Common myeloid progenitor, CD34-positive (primary cell): ENCODE measurements around the gene PTCD3. TPM values are rescaled to one million over a fixed set of nuclear protein-coding genes. Genes with fewer than 3 reads are reported as not detected.
A peak's percentile ranks its signal among the peaks of the same experiment; 100 is the strongest.

Source experiments
- CTCF ChIA-PET: fragments of 350-600 bp; sonication (Branson Sonifier 250); formaldehyde crosslinking; loops from one replicate; lab custom pipeline; 2021; ENCODE audit warnings: antibody characterized with exemption; lab: Charles Lee
- POLR2A ChIA-PET: fragments of 350-600 bp; sonication (Branson Sonifier 250); formaldehyde crosslinking; loops from one replicate; lab custom pipeline; 2021; ENCODE audit warnings: antibody characterized with exemption; lab: Charles Lee
- DNase-seq, 3 donors: peaks; one replicate each; pipeline versions ENCODE4 v3.0.0 to v3.0.0-alpha.2; 2013
- H3K27ac ChIP-seq, 2 experiments: 1 replicate in 1 of 2; 2 replicates in 1 of 2; pipeline ENCODE4 v1.7.0; 2013; ENCODE audit warnings: inconsistent platforms in 2 of 2, low read length in 2 of 2, mild to moderate bottlenecking in 2 of 2, low read depth in 1 of 2, moderate library complexity in 1 of 2; ENCODE audit not compliant: severe bottlenecking in 2 of 2, insufficient read depth in 1 of 2, poor library complexity in 1 of 2
- H3K27me3 ChIP-seq, 5 experiments: replicated peaks in 2 of 5; 1 replicate in 3 of 5; 2 replicates in 2 of 5; pipeline versions ENCODE4 v1.6.1 to v1.7.0; 2013; ENCODE audit warnings: low read length in 4 of 5, mild to moderate bottlenecking in 2 of 5, moderate library complexity in 2 of 5, inconsistent platforms in 1 of 5; ENCODE audit not compliant: insufficient read depth in 5 of 5, control insufficient read depth in 4 of 5
- H3K36me3 ChIP-seq, 4 experiments: 1 replicate in 2 of 4; 2 replicates in 2 of 4; pipeline versions ENCODE4 v1.6.1 to v1.7.0; 2013; ENCODE audit warnings: low read length in 3 of 4, control low read depth in 1 of 4, mild to moderate bottlenecking in 1 of 4; ENCODE audit not compliant: control insufficient read depth in 4 of 4, insufficient read depth in 4 of 4
- H3K4me1 ChIP-seq, 4 experiments: 1 replicate in 3 of 4; 2 replicates in 1 of 4; pipeline versions ENCODE4 v1.6.1 to v1.7.1; 2013; ENCODE audit warnings: low read length in 3 of 4, mild to moderate bottlenecking in 3 of 4, control low read depth in 1 of 4, inconsistent platforms in 1 of 4, moderate library complexity in 1 of 4; ENCODE audit not compliant: control insufficient read depth in 4 of 4, insufficient read depth in 4 of 4; ENCODE audit errors: control extremely low read depth in 1 of 4
- H3K4me3 ChIP-seq, 7 experiments: 1 replicate in 4 of 7; 2 replicates in 3 of 7; pipeline versions ENCODE4 v1.5.1 to v1.7.0; 2013; ENCODE audit warnings: mild to moderate bottlenecking in 7 of 7, low read length in 6 of 7, moderate library complexity in 6 of 7, inconsistent platforms in 2 of 7, low read depth in 2 of 7, control low read depth in 1 of 7; ENCODE audit not compliant: insufficient read depth in 4 of 7, control insufficient read depth in 1 of 7; ENCODE audit errors: extremely low read depth in 1 of 7
- H3K9me3 ChIP-seq, 5 experiments: 1 replicate in 4 of 5; 2 replicates in 1 of 5; pipeline versions ENCODE4 v1.6.1 to v1.7.1; 2013; ENCODE audit warnings: low read length in 4 of 5, mild to moderate bottlenecking in 2 of 5, inconsistent platforms in 1 of 5, low read depth in 1 of 5, moderate library complexity in 1 of 5; ENCODE audit not compliant: control insufficient read depth in 4 of 5, insufficient read depth in 2 of 5; ENCODE audit errors: control extremely low read depth in 1 of 5
- WGBS: methylation state at CpG from one replicate; pipeline ENCODE4 v1.1.5; 2013; ENCODE audit not compliant: insufficient coverage; 5-methylcytosine and 5-hydroxymethylcytosine counted together
- polyA plus RNA-seq: library from polyadenylated mRNA; unstranded; fragments of 120-200 nt; gene quantifications from one replicate; pipeline ENCODE4 v1.2.1, GENCODE V29; 2013

Gene PTCD3
- 101 TPM for polyA plus RNA-seq

GRCh38 chr2:86105969-86106945 is at the start of gene PTCD3:
Gene PTCD3 (plus strand): TSS chr2:86106235. CDS start chr2:86106248, 13 bp downstream.
- WGBS: under 1% methylated on average over 37 of the region's 44 CpGs
- POLR2A ChIA-PET: interaction anchor here (0.7 to 1.0 kb wide), 2 partner anchors 316 to 335 kb away, joined by 3 to 4 read pairs; partner anchors contain the start of gene KDM3A
- H3K27me3 ChIP-seq: no peaks in the 10 kb centered on the region
- peak; percentile 96 to 98 (median 97) for DNase-seq
- peaks cover 15 to 30% (median 25%) of the 10 kb centered on the region in 4 experiments for H3K4me1 ChIP-seq
- H3K27ac ChIP-seq: peak within 1 kb of the TSS; percentile 97 to 98
- peak within 1 kb of the TSS; percentile 78 to 100 (median 90) for H3K4me3 ChIP-seq
- CTCF ChIA-PET: interaction anchor here (0.9 to 2.0 kb wide), 5 partner anchors 8 to 279 kb away, joined by 3 to 5 read pairs (median 4); no protein-coding TSS in a partner anchor
- no peaks in the 10 kb centered on the region for H3K9me3 ChIP-seq
- H3K36me3 ChIP-seq: peaks cover 12 to 47% (median 25%) of the 10 kb centered on the region in 4 experiments

- no peaks in the 10 kb centered on the region for H3K9me3 ChIP-seq
- POLR2A ChIA-PET: no interaction called here
- H3K27me3 ChIP-seq: no peaks in the 10 kb centered on the region
- CTCF ChIA-PET: interaction anchor here (1.0 to 4.5 kb wide), 3 partner anchors 22 to 230 kb away, joined by 3 to 19 read pairs (median 3); no protein-coding TSS in a partner anchor
- H3K27ac ChIP-seq: no peak overlapping the region
- peaks cover 14 to 75% (median 51%) of the 10 kb centered on the region in 4 experiments for H3K36me3 ChIP-seq
- 100% methylated on average over 3 of the region's 4 CpGs for WGBS
- no peaks in the 10 kb centered on the region for H3K4me1 ChIP-seq
- H3K4me3 ChIP-seq: no peak overlapping the region
- DNase-seq: no peak
These were observed 49.3 kb upstream of the PTCD3 start for GRCh38 chr2:86056590-86057331.

GRCh38 chr2:86062043-86062442 is 44.0 kb upstream of the PTCD3 start:
- peaks cover 0 to 16% (median 4%) of the 10 kb centered on the region in 5 experiments for H3K9me3 ChIP-seq
- ChIA-PET POLR2A (no interaction called here), CTCF (no interaction called here)
- DNase-seq: no peak
- WGBS: no CpG with 5 or more reads among the region's 2 CpGs
- H3K27ac ChIP-seq: no peak overlapping the region
- no peaks in the 10 kb centered on the region for H3K4me1 ChIP-seq
- peaks cover 43 to 76% (median 55%) of the 10 kb centered on the region in 4 experiments for H3K36me3 ChIP-seq
- no peaks in the 10 kb centered on the region for H3K27me3 ChIP-seq
- H3K4me3 ChIP-seq: no peak overlapping the region

GRCh38 chr2:86064006-86064405 is 42.0 kb upstream of the PTCD3 start:
- peaks cover 0 to 10% (median 5%) of the 10 kb centered on the region in 4 experiments for H3K4me1 ChIP-seq
- WGBS: 100% methylated on average over 1 of the region's 2 CpGs
- DNase-seq: no peak
- H3K9me3 ChIP-seq: peaks cover 0 to 16% (median 4%) of the 10 kb centered on the region in 5 experiments
- no peaks in the 10 kb centered on the region for H3K27me3 ChIP-seq
- ChIA-PET CTCF (interaction anchor here (0.5 to 1.0 kb wide), 4 partner anchors 17 to 419 kb away, joined by 3 read pairs; no protein-coding TSS in a partner anchor), POLR2A (no interaction called here)
- H3K27ac ChIP-seq: no peak overlapping the region
- H3K36me3 ChIP-seq: peaks cover 43 to 72% (median 59%) of the 10 kb centered on the region in 4 experiments
- H3K4me3 ChIP-seq: no peak overlapping the region

- Histone ChIP-seq H3K4me1 (peaks cover 0 to 10% (median 6%) of the 10 kb centered on the region in 4 experiments), H3K9me3 (peaks cover 0 to 16% (median 4%) of the 10 kb centered on the region in 5 experiments), H3K27ac (no peak overlapping the region), H3K27me3 (no peaks in the 10 kb centered on the region), H3K4me3 (no peak overlapping the region), H3K36me3 (peaks cover 38 to 80% (median 61%) of the 10 kb centered on the region in 4 experiments)
- ChIA-PET CTCF (no interaction called here), POLR2A (no interaction called here)
- 75% methylated on average over 4 of the region's 5 CpGs for WGBS
- DNase-seq: no peak
These were observed 40.5 kb upstream of the PTCD3 start for GRCh38 chr2:86065512-86065911.

- Histone ChIP-seq H3K9me3 (peaks cover 0 to 16% (median 4%) of the 10 kb centered on the region in 5 experiments), H3K27me3 (no peaks in the 10 kb centered on the region), H3K27ac (no peak overlapping the region), H3K4me1 (peaks cover 0 to 10% (median 6%) of the 10 kb centered on the region in 4 experiments), H3K36me3 (peaks cover 36 to 79% (median 61%) of the 10 kb centered on the region in 4 experiments), H3K4me3 (no peak overlapping the region)
- WGBS: 100% methylated on average over 1 of the region's 7 CpGs
- DNase-seq: peak in 1 of 3 donors; percentile 28
- ChIA-PET POLR2A (no interaction called here), CTCF (no interaction called here)
These were observed 39.9 kb upstream of the PTCD3 start for GRCh38 chr2:86066007-86066578.
